ENCODE data around the gene RFK. TPM values are rescaled to one million over a fixed set of nuclear protein-coding genes. Genes with fewer than 3 reads are reported as not detected.

RFK gene
- total and polyA plus RNA-seq, 4 donors = 9.4 to 25.0 (median 18.5) TPM

DNA sequence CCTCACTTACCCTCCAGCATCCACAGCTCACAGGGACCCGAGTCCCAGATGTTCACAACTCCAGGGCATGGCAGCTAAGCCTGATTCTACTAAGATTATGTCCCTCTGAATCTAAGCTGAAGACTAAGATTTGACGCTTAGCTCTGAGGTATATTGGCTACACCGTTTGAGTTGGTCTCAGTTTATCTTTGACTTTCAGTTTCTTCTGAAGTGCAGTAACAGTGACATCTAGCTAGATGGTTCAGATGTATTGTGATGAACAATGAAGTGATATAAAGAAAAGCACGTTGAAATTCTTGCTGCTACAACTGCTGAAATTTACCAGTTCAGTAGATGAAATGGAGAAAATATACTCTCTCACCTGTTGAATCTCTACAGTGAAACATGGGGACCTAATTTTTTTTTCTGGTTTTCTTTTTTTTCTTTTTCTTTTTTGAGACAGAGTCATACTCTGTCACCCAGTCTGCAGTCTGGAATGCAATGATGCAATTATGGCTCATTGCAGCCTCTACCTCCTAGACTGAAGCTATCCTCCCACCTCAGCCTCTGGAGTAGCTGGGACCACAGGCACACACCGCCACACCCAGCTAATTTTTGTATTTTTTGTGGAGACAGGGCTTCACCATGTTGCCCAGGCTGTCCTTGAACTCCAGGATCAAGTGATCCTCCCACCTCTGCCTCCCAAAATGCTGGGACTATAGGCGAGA, 15.7 kb downstream of the RFK start:
- DNase-seq (no peak), ATAC-seq (ENCODE audit: low FRiP score) (no peak)
- Histone ChIP-seq H3K4me3 (ENCODE audit: low read length in 2 of 2) (no peak overlapping the region), H3K27ac (ENCODE audit: low read depth in 1 of 2, low read length in 2 of 2) (no peak overlapping the region), H3K4me1 (ENCODE audit: control insufficient read depth in 1 of 2, insufficient read depth in 2 of 2, low read length in 2 of 2) (no peaks in the 10 kb centered on the region), H3K9me3 (ENCODE audit: control insufficient read depth, low read length) (no peaks in the 10 kb centered on the region), H3K27me3 (ENCODE audit: control insufficient read depth in 1 of 2, insufficient read depth in 2 of 2, low read length in 1 of 2) (no peaks in the 10 kb centered on the region), H3K36me3 (ENCODE audit: control insufficient read depth in 1 of 2, insufficient read depth in 2 of 2, low read length in 1 of 2) (no peaks in the 10 kb centered on the region)
- intact Hi-C loops (cut with DNase I) = no loop called here
- WGBS, 2 donors = 86 to 88% methylated on average over 6 of the region's 6 CpGs

DNA sequence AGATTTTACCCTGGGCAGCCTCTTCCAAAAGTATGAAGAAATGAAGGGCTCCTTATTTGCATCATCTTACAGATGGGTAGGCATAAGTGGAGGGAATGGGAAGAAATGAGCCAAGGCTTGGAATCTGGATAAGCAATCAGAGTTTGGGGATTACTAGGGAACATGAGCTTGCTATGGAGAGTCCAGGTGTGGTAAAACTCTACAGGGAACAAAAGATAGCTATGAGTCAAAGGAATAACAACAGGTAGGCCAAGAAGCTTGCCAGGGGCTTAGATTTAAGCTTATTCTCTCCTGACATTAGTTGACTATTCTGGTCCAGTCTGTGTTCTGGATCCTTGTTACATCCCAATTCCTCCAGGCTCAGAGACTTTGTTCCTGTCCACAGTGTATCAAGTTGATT, 16.4 kb downstream of the RFK start:
- Histone ChIP-seq H3K27ac (ENCODE audit: low read depth in 1 of 2, low read length in 2 of 2) (no peak overlapping the region), H3K36me3 (ENCODE audit: control insufficient read depth in 1 of 2, insufficient read depth in 2 of 2, low read length in 1 of 2) (no peaks in the 10 kb centered on the region), H3K4me3 (ENCODE audit: low read length in 2 of 2) (no peak overlapping the region), H3K9me3 (ENCODE audit: control insufficient read depth, low read length) (no peaks in the 10 kb centered on the region), H3K27me3 (ENCODE audit: control insufficient read depth in 1 of 2, insufficient read depth in 2 of 2, low read length in 1 of 2) (no peaks in the 10 kb centered on the region), H3K4me1 (ENCODE audit: control insufficient read depth in 1 of 2, insufficient read depth in 2 of 2, low read length in 2 of 2) (peaks cover 2 to 5% of the 10 kb centered on the region in 2 donors)
- intact Hi-C loops (cut with DNase I) = no loop called here
- ATAC-seq (ENCODE audit: low FRiP score) (no peak), DNase-seq (no peak)

DNA sequence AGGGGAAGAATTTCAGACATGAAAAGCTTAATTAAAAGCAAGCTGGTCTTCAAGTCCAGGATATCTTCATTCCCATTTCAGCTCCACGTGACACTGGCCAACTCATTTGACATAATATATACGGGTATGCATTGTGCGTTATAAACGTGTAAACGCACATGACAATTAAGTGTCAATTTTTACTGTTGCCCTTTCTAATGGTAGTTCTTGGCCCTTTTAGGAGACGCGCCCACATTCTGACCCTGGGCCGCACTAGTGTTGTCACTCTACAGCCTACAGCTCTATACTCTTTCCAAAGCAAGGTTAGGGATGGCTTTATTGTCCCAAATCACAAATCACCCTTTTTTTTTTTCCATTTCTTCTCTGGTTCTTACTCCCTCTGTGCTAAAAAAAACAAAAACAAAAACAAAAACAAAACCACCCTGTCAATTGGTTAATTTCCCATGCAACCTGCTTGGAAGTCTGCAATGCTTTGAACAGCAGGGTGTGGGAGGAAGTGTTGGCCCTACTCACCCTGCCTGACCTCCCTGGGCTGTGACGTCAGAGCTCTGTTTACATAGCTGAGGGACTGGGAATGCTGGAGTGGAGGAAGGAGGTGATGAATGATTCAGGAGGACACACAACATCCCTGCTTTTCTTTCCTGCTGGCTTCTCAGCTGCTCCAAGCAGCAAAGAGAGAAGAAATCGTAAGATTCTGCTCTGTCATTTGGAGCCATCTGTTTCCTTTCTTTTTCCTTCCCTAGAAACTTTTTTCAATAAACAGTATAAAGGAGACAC, 19.3 kb downstream of the RFK start:
- H3K4me3 ChIP-seq (ENCODE audit: low read length in 2 of 2) = no peak overlapping the region
- H3K27me3 ChIP-seq (ENCODE audit: control insufficient read depth in 1 of 2, insufficient read depth in 2 of 2, low read length in 1 of 2) = no peaks in the 10 kb centered on the region
- 83 to 84% methylated on average over 10 of the region's 10 CpGs for WGBS, 2 donors
- no peaks in the 10 kb centered on the region for H3K36me3 ChIP-seq (ENCODE audit: control insufficient read depth in 1 of 2, insufficient read depth in 2 of 2, low read length in 1 of 2)
- H3K4me1 ChIP-seq (ENCODE audit: control insufficient read depth in 1 of 2, insufficient read depth in 2 of 2, low read length in 2 of 2) = peaks cover 5 to 6% of the 10 kb centered on the region in 2 donors
- intact Hi-C loops (cut with DNase I) = no loop called here
- DNase-seq (peak; percentile 77 to 82), ATAC-seq (ENCODE audit: low FRiP score) (peak; percentile 68)
- no peak overlapping the region for H3K27ac ChIP-seq (ENCODE audit: low read depth in 1 of 2, low read length in 2 of 2)
- H3K9me3 ChIP-seq (ENCODE audit: control insufficient read depth, low read length) = no peaks in the 10 kb centered on the region

DNA sequence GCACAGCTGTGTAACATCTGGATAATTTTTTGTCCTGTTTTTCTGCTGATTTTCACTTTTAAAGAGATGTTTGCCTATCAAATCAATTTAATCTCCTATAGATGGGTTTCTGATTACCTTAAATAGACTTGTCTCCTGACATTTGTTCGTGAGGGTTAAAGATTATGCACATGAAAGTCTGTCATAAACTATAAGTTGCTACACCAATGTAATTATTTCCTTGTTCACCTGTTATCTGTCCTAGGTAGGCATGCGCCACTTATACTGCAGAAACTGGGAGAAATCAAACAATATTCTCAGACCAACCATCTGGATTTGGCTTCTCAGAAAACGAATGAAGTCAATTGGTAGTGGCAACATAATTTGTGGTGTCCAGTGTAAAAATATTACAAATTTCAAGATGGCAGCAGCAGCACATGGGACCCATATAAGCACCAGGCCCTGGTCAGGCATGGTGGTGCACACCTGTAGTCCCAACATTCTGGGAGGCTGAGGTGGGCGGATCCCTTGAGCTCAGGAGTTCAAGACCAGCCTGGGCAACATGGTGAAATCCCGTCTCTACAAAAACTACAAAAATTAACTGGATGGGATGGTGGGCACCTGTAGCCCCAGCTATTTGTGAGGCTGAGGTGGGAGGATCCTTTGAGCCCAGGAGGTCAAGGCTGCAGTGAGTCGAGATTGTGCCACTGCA, 20.3 kb downstream of the RFK start:
- Histone ChIP-seq H3K4me3 (ENCODE audit: low read length in 2 of 2) (no peak overlapping the region), H3K27ac (ENCODE audit: low read depth in 1 of 2, low read length in 2 of 2) (no peak overlapping the region), H3K36me3 (ENCODE audit: control insufficient read depth in 1 of 2, insufficient read depth in 2 of 2, low read length in 1 of 2) (no peaks in the 10 kb centered on the region), H3K27me3 (ENCODE audit: control insufficient read depth in 1 of 2, insufficient read depth in 2 of 2, low read length in 1 of 2) (no peaks in the 10 kb centered on the region), H3K9me3 (ENCODE audit: control insufficient read depth, low read length) (no peaks in the 10 kb centered on the region), H3K4me1 (ENCODE audit: control insufficient read depth in 1 of 2, insufficient read depth in 2 of 2, low read length in 2 of 2) (peaks cover 5 to 6% of the 10 kb centered on the region in 2 donors)
- ATAC-seq (ENCODE audit: low FRiP score) (no peak), DNase-seq (no peak)
- intact Hi-C loops (cut with DNase I) = no loop called here
- WGBS, 2 donors = 91 to 94% methylated on average over 6 of the region's 6 CpGs

DNA sequence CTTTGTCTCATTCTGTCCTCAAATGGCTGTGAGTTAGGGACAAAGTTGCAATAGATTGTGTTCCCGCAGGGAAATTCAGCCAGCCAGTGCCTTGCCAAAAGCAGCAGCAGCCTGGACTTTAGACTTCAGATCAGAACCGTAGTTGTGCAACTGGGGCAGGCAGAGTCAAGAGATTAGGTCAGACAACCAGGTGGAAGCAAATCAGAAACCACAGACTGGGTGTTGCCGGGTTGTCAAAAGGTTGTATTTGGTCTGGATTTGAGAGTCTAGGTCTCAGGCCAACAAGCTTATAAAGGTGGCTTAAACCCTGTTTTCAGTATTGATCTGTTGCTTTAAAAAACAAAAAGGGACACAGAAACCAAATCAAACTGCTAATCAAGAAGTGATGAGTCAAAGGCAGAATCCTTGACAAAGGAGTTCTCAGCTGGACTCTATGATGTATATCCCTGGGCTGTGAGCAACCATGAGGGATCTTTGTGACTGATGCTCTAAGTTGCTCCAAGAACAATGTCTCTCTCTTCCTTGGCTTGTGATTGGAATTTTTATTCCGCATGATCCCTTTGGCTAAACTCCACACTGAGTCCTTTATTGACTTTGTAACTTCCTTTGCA, 20.9 kb downstream of the RFK start:
- H3K9me3 ChIP-seq (ENCODE audit: control insufficient read depth, low read length) = no peaks in the 10 kb centered on the region
- peak in 1 of 2 donors; percentile 68 for DNase-seq
- intact Hi-C loops (cut with DNase I) = no loop called here
- peaks cover 5 to 6% of the 10 kb centered on the region in 2 donors for H3K4me1 ChIP-seq (ENCODE audit: control insufficient read depth in 1 of 2, insufficient read depth in 2 of 2, low read length in 2 of 2)
- H3K27ac ChIP-seq (ENCODE audit: low read depth in 1 of 2, low read length in 2 of 2) = no peak overlapping the region
- H3K36me3 ChIP-seq (ENCODE audit: control insufficient read depth in 1 of 2, insufficient read depth in 2 of 2, low read length in 1 of 2) = no peaks in the 10 kb centered on the region
- no peak overlapping the region for H3K4me3 ChIP-seq (ENCODE audit: low read length in 2 of 2)
- ATAC-seq (ENCODE audit: low FRiP score) = peak; percentile 69
- no peaks in the 10 kb centered on the region for H3K27me3 ChIP-seq (ENCODE audit: control insufficient read depth in 1 of 2, insufficient read depth in 2 of 2, low read length in 1 of 2)
- WGBS, 2 donors = 1 to 4% methylated on average over 4 of the region's 4 CpGs

DNA sequence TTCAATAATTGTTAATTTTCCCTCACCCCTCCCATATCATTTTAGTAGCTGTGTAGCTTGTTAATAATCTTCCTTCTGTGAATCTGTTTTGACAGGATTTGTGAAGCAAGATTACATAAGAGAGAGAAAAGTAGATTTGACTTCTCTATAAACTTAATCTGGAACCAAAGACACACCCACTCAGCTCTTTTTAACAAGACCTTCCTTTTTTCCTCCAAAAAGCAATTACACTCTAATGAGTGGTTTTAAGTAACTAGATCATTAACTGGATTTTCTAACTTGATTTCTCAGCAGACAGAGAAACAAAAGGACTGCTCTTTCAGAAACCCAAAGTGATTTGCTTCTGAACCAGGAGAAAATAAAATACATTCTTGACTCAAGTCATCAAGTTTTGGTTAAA, 21.9 kb downstream of the RFK start:
- H3K27ac ChIP-seq (ENCODE audit: low read depth in 1 of 2, low read length in 2 of 2) = no peak overlapping the region
- H3K27me3 ChIP-seq (ENCODE audit: control insufficient read depth in 1 of 2, insufficient read depth in 2 of 2, low read length in 1 of 2) = no peaks in the 10 kb centered on the region
- no peak overlapping the region for H3K4me3 ChIP-seq (ENCODE audit: low read length in 2 of 2)
- ATAC-seq (ENCODE audit: low FRiP score) (no peak), DNase-seq (no peak)
- no peaks in the 10 kb centered on the region for H3K9me3 ChIP-seq (ENCODE audit: control insufficient read depth, low read length)
- intact Hi-C loops (cut with DNase I) = no loop called here
- H3K4me1 ChIP-seq (ENCODE audit: control insufficient read depth in 1 of 2, insufficient read depth in 2 of 2, low read length in 2 of 2) = peaks cover 5 to 6% of the 10 kb centered on the region in 2 donors
- H3K36me3 ChIP-seq (ENCODE audit: control insufficient read depth in 1 of 2, insufficient read depth in 2 of 2, low read length in 1 of 2) = no peaks in the 10 kb centered on the region

DNA sequence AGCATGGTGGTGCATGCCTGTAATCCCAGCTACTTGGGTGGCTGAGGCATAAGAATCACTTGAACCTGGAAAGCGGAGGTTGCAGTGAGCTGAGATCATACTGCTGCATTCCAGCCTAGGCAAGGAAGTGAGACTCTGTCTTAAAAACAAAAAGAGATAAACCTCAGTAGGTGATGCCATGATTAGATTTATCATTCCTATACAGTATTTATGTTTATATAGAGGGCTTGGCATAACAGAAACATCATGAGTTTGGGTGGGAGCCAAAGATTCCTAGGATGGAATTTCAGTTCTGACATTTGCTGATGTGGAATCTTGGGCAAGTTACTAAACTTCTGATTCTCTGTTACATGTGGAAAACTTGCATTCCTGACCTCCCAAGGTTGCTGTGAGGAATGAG, 22.3 kb downstream of the RFK start:
- Histone ChIP-seq H3K36me3 (ENCODE audit: control insufficient read depth in 1 of 2, insufficient read depth in 2 of 2, low read length in 1 of 2) (no peaks in the 10 kb centered on the region), H3K4me1 (ENCODE audit: control insufficient read depth in 1 of 2, insufficient read depth in 2 of 2, low read length in 2 of 2) (peaks cover 5 to 6% of the 10 kb centered on the region in 2 donors), H3K9me3 (ENCODE audit: control insufficient read depth, low read length) (no peaks in the 10 kb centered on the region), H3K4me3 (ENCODE audit: low read length in 2 of 2) (no peak overlapping the region), H3K27ac (ENCODE audit: low read depth in 1 of 2, low read length in 2 of 2) (no peak overlapping the region), H3K27me3 (ENCODE audit: control insufficient read depth in 1 of 2, insufficient read depth in 2 of 2, low read length in 1 of 2) (no peaks in the 10 kb centered on the region)
- ATAC-seq (ENCODE audit: low FRiP score) = no peak
- intact Hi-C loops (cut with DNase I) = no loop called here
- no peak for DNase-seq
- WGBS, 2 donors = 60 to 73% methylated on average over 1 of the region's 1 CpG

DNA sequence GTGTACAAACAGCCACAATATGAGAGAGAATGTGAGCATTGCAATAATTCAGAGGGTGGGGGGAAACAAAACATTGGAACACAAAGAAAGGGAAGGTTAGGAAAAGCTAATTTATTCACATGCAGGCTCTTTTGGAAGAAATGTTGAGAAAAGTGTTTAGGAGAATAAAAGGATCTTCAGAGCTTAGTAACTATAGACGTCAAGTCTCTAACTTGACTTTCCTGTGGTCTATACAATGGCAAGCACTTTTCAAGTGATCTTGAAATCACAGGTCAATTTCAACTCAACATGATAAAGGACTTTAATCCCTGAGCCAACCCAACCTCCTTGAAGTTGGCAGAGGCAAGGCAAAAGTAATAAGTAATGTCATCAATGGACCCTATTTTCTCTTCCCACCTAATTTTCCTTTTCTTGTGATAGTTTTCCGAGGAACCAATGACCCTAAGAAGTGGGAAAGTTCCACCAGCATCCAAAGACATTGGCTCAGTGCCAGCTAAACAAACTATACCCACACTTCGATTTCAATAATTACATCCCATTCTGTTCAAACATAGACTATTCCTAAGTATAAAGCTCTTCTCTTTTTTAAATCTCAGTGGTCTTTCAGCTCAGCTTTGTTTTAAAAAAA, 23.7 kb downstream of the RFK start:
- Histone ChIP-seq H3K4me1 (ENCODE audit: control insufficient read depth in 1 of 2, insufficient read depth in 2 of 2, low read length in 2 of 2) (peaks cover 5 to 6% of the 10 kb centered on the region in 2 donors), H3K9me3 (ENCODE audit: control insufficient read depth, low read length) (no peaks in the 10 kb centered on the region), H3K4me3 (ENCODE audit: low read length in 2 of 2) (no peak overlapping the region), H3K36me3 (ENCODE audit: control insufficient read depth in 1 of 2, insufficient read depth in 2 of 2, low read length in 1 of 2) (no peaks in the 10 kb centered on the region), H3K27ac (ENCODE audit: low read depth in 1 of 2, low read length in 2 of 2) (no peak overlapping the region), H3K27me3 (ENCODE audit: control insufficient read depth in 1 of 2, insufficient read depth in 2 of 2, low read length in 1 of 2) (no peaks in the 10 kb centered on the region)
- DNase-seq = no peak
- ATAC-seq (ENCODE audit: low FRiP score) = no peak
- intact Hi-C loops (cut with DNase I) = no loop called here
- 90 to 94% methylated on average over 3 of the region's 3 CpGs for WGBS, 2 donors
